Measurements from ENCODE around the gene GDPD4. TPM values are rescaled to one million over a fixed set of nuclear protein-coding genes. Genes with fewer than 3 reads are reported as not detected.

Gene GDPD4
- total RNA-seq, 4 donors from 2014 or later = 0.07 to 1.2 TPM; not detected in 2

- H3K4me3 ChIP-seq = no peak overlapping the region
- H3K27ac ChIP-seq = no peak overlapping the region
- no peaks in the 10 kb centered on the region for H3K27me3 ChIP-seq
- no peak for DNase-seq
- H3K9me3 ChIP-seq = no peaks in the 10 kb centered on the region
- no peak for TF ChIP-seq CTCF (IDR thresholded peaks at IDR 0.05)
- TF ChIP-seq POLR2A (IDR thresholded peaks at IDR 0.05) = no peak
- H3K36me3 ChIP-seq = no peaks in the 10 kb centered on the region
- intact Hi-C loops (cut with DNase I; ENCODE audit: low total_unique reads) = no loop called here
- no peaks in the 10 kb centered on the region for H3K4me1 ChIP-seq
Observed at GRCh38 chr11:77232242-77232641, 69.2 kb downstream of the GDPD4 start.

- H3K36me3 ChIP-seq = no peaks in the 10 kb centered on the region
- no peak overlapping the region for H3K4me3 ChIP-seq
- intact Hi-C loops (cut with DNase I; ENCODE audit: low total_unique reads) = no loop called here
- no peak overlapping the region for H3K27ac ChIP-seq
- no peaks in the 10 kb centered on the region for H3K4me1 ChIP-seq
- H3K27me3 ChIP-seq = no peaks in the 10 kb centered on the region
- H3K9me3 ChIP-seq = no peaks in the 10 kb centered on the region
- TF ChIP-seq POLR2A (IDR thresholded peaks at IDR 0.05) (no peak), CTCF (IDR thresholded peaks at IDR 0.05) (no peak)
- DNase-seq = no peak
Observed at GRCh38 chr11:77231800-77232199, 69.7 kb downstream of the GDPD4 start.

- intact Hi-C loops (cut with DNase I; ENCODE audit: low total_unique reads) = no loop called here
Observed at GRCh38 chr11:77230878-77231605, 70.4 kb downstream of the GDPD4 start.

GRCh38 chr11:77223797-77224196 is 77.7 kb downstream of the GDPD4 start:
- Histone ChIP-seq H3K27ac (no peak overlapping the region), H3K4me1 (no peaks in the 10 kb centered on the region), H3K9me3 (no peaks in the 10 kb centered on the region), H3K4me3 (no peak overlapping the region), H3K36me3 (no peaks in the 10 kb centered on the region), H3K27me3 (no peaks in the 10 kb centered on the region)
- no peak for TF ChIP-seq POLR2A (IDR thresholded peaks at IDR 0.05)
- intact Hi-C loops (cut with DNase I; ENCODE audit: low total_unique reads) = no loop called here
- DNase-seq = no peak

More at GRCh38 chr11:77230878-77231605, 70.4 kb downstream of the GDPD4 start:
- no peak for DNase-seq
- Histone ChIP-seq H3K4me1 (no peaks in the 10 kb centered on the region), H3K36me3 (no peaks in the 10 kb centered on the region), H3K27me3 (no peaks in the 10 kb centered on the region), H3K27ac (no peak overlapping the region), H3K9me3 (no peaks in the 10 kb centered on the region), H3K4me3 (no peak overlapping the region)
- no peak for TF ChIP-seq POLR2A (IDR thresholded peaks at IDR 0.05)
- TF ChIP-seq CTCF (IDR thresholded peaks at IDR 0.05) = no peak

GRCh38 chr11:77217156-77217555 is 84.3 kb downstream of the GDPD4 start:
- Histone ChIP-seq H3K36me3 (no peaks in the 10 kb centered on the region), H3K27me3 (no peaks in the 10 kb centered on the region), H3K9me3 (no peaks in the 10 kb centered on the region), H3K27ac (no peak overlapping the region), H3K4me1 (no peaks in the 10 kb centered on the region), H3K4me3 (no peak overlapping the region)
- no peak for DNase-seq
- intact Hi-C loops (cut with DNase I; ENCODE audit: low total_unique reads) = no loop called here
- TF ChIP-seq POLR2A (IDR thresholded peaks at IDR 0.05) (no peak), CTCF (IDR thresholded peaks at IDR 0.05) (no peak)

Measured in uterus (tissue), 4 donors.